MM.1S (cell line): ENCODE data around the gene CEACAM4.

Source experiments
- DNase-seq: peaks from one replicate; pipeline ENCODE4 v3.0.0-alpha.2; 2015
- H2AFZ ChIP-seq: fragments of 300-600 bp; sonication (generic); 2 replicates; pipeline ENCODE4 v1.6.0; 2016; ENCODE audit warnings: antibody characterized with exemption, low read length
- H3F3A ChIP-seq: fragments of 300-600 bp; sonication (generic); 2 replicates; pipeline ENCODE4 v1.6.1; 2016; ENCODE audit warnings: mild to moderate bottlenecking, antibody characterized with exemption, low read length, moderate library complexity, mixed read lengths; ENCODE audit not compliant: insufficient read depth
- H3K27ac ChIP-seq: fragments of 300-600 bp; sonication (generic); 2 replicates; pipeline ENCODE4 v1.5.1; 2016; ENCODE audit warnings: mild to moderate bottlenecking, low read length
- H3K27me3 ChIP-seq: fragments of 300-600 bp; sonication (generic); replicated peaks from 2 replicates; pipeline ENCODE4 v1.6.0; 2016; ENCODE audit warnings: low read length; ENCODE audit not compliant: insufficient read depth
- H3K36me3 ChIP-seq: fragments of 300-600 bp; sonication (generic); replicated peaks from 2 replicates; pipeline ENCODE4 v1.6.1; 2016; ENCODE audit warnings: mild to moderate bottlenecking, low read length, mixed read lengths; ENCODE audit not compliant: insufficient read depth
- H3K4me1 ChIP-seq: fragments of 300-600 bp; sonication (generic); 2 replicates; pipeline ENCODE4 v1.6.1; 2016; ENCODE audit warnings: low read length, mixed read lengths
- H3K4me2 ChIP-seq: fragments of 300-600 bp; sonication (generic); 2 replicates; pipeline ENCODE4 v1.6.0; 2016; ENCODE audit warnings: low read depth, low read length
- H3K4me3 ChIP-seq: fragments of 300-600 bp; sonication (generic); 2 replicates; pipeline ENCODE4 v1.5.1; 2016; ENCODE audit warnings: low read length, mixed read lengths
- H3K79me2 ChIP-seq: fragments of 300-600 bp; sonication (generic); 2 replicates; pipeline ENCODE4 v1.6.1; 2016; ENCODE audit warnings: mixed run types, low read length, mixed read lengths
- H3K9ac ChIP-seq: fragments of 300-600 bp; sonication (generic); 2 replicates; pipeline ENCODE4 v1.6.1; 2016; ENCODE audit warnings: low read length, mixed read lengths
- H3K9me2 ChIP-seq: fragments of 300-600 bp; sonication (generic); replicated peaks from 2 replicates; pipeline ENCODE4 v1.6.1; 2016; ENCODE audit warnings: mild to moderate bottlenecking, low read length, mixed read lengths; ENCODE audit not compliant: insufficient read depth
- H3K9me3 ChIP-seq: fragments of 300-600 bp; sonication (generic); replicated peaks from 2 replicates; pipeline ENCODE4 v1.6.1; 2016; ENCODE audit warnings: mild to moderate bottlenecking, low read length, mixed read lengths; ENCODE audit not compliant: insufficient read depth
- H4K20me1 ChIP-seq: fragments of 300-600 bp; sonication (generic); 2 replicates; pipeline ENCODE4 v1.6.1; 2016; ENCODE audit warnings: mild to moderate bottlenecking, low read length, moderate library complexity, mixed read lengths; ENCODE audit not compliant: insufficient read depth
- EZH2 ChIP-seq: fragments of 300-600 bp; sonication (generic); optimal IDR thresholded peaks from 2 replicates; pipeline ENCODE3; 2017; ENCODE audit warnings: low read depth, mild to moderate bottlenecking, antibody characterized with exemption, low read length, mixed read lengths
- EZH2phosphoT487 ChIP-seq: fragments of 300-600 bp; sonication (generic); IDR thresholded peaks from 2 replicates; pipeline ENCODE4 v1.6.1; 2018; ENCODE audit warnings: antibody characterized with exemption, low read length
- TF ChIP-seq, protein P1 (sequence below): fragments of 300-600 bp; sonication (generic); IDR thresholded peaks from 2 replicates; pipeline ENCODE4 v1.5.1; 2016; ENCODE audit warnings: antibody characterized with exemption, low read length, mixed read lengths

Gene CEACAM4

DNA sequence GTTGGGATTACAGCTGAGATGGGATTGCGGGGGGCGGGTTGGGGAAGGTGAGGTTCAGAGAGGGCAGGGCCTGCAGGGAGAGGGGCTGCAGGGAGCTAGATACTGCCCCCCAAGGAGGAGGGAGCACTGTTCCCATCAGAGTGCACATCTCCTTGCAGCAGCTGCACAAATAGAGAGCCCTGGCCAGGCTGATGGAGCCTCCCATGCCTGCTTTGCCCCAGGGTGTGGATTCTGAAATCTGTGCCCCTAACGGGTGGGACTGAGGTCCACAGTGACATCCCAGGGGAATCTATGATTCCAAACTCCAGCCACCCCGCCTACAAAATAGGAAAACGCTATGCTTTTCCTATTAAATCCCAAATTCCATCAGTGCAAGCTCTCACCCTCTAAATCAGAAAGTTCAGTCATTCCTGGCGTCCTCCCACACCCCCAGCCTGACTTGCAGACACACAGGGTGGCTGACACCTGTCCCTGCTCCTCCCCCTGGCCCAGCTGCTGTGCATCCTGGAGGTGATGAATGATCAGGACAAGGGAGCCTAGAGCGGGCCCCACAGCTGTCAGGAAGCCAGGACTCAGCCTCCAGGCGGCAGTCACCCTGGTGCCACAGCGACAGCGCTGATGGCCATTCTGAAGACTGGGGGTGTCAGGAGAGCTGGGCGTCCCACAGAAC lies 57.3 kb downstream of the CEACAM4 start:
- H3K27ac ChIP-seq = no peak overlapping the region
- H3K4me1 ChIP-seq = no peaks in the 10 kb centered on the region
- no peaks in the 10 kb centered on the region; the same call in 1 of the 2 replicates for H3K36me3 ChIP-seq
- H3K79me2 ChIP-seq = peaks cover 49% of the 10 kb centered on the region
- H3K4me3 ChIP-seq = no peak overlapping the region
- peaks cover 6% of the 10 kb centered on the region; the same call in 1 of the 2 replicates for H3F3A ChIP-seq
- TF ChIP-seq, protein P1, sequence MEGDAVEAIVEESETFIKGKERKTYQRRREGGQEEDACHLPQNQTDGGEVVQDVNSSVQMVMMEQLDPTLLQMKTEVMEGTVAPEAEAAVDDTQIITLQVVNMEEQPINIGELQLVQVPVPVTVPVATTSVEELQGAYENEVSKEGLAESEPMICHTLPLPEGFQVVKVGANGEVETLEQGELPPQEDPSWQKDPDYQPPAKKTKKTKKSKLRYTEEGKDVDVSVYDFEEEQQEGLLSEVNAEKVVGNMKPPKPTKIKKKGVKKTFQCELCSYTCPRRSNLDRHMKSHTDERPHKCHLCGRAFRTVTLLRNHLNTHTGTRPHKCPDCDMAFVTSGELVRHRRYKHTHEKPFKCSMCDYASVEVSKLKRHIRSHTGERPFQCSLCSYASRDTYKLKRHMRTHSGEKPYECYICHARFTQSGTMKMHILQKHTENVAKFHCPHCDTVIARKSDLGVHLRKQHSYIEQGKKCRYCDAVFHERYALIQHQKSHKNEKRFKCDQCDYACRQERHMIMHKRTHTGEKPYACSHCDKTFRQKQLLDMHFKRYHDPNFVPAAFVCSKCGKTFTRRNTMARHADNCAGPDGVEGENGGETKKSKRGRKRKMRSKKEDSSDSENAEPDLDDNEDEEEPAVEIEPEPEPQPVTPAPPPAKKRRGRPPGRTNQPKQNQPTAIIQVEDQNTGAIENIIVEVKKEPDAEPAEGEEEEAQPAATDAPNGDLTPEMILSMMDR = no peak
- TF ChIP-seq EZH2phosphoT487 (no peak), EZH2 (no peak)
- H3K9me3 ChIP-seq = no peaks in the 10 kb centered on the region
- H3K9ac ChIP-seq = no peak overlapping the region
- DNase-seq = no peak
- no peaks in the 10 kb centered on the region for H3K9me2 ChIP-seq
- no peaks in the 10 kb centered on the region; the same call in 1 of the 2 replicates for H4K20me1 ChIP-seq
- H2AFZ ChIP-seq = no peak overlapping the region
- no peak overlapping the region for H3K4me2 ChIP-seq
- H3K27me3 ChIP-seq = no peaks in the 10 kb centered on the region
